IPS DF 6.9 (cell line): ENCODE measurements around the gene TCF7L2.
A peak's percentile ranks its signal among the peaks of the same experiment; 100 is the strongest.

Source experiments
- DNase-seq: peaks from one replicate; pipeline ENCODE4 v3.0.0-alpha.2; 2013; ENCODE audit warnings: low read depth, low spot score
- H3K27ac ChIP-seq: one replicate; pipeline ENCODE4 v1.5.1; 2013; ENCODE audit warnings: low read length, control low read depth
- H3K27me3 ChIP-seq: 2 replicates; pipeline ENCODE4 v1.6.1; 2013; ENCODE audit warnings: mild to moderate bottlenecking, low read length; ENCODE audit not compliant: control insufficient read depth, insufficient read depth
- H3K36me3 ChIP-seq: 2 replicates; pipeline ENCODE4 v1.6.1; 2013; ENCODE audit warnings: low read length; ENCODE audit not compliant: control insufficient read depth, insufficient read depth
- H3K4me1 ChIP-seq: 2 replicates; pipeline ENCODE4 v1.6.1; 2013; ENCODE audit warnings: low read length; ENCODE audit not compliant: control insufficient read depth, insufficient read depth
- H3K4me3 ChIP-seq: 2 replicates; pipeline ENCODE4 v1.5.1; 2013; ENCODE audit warnings: mild to moderate bottlenecking, low read length
- H3K9me3 ChIP-seq: 2 replicates; pipeline ENCODE4 v1.6.1; 2013; ENCODE audit warnings: low read length, inconsistent platforms; ENCODE audit not compliant: control insufficient read depth, insufficient read depth
- WGBS: extraction: QIAGEN DNeasy Blood & Tissue Kit; methylation state at CpG from one replicate; pipeline ENCODE4 v1.1.7; 2013; ENCODE audit warnings: mixed read lengths, missing lambda C conversion rate; ENCODE audit not compliant: insufficient read length, insufficient coverage; 5-methylcytosine and 5-hydroxymethylcytosine counted together

The TCF7L2 gene

GRCh38 chr10:112949875-112950507 is at the start of gene TCF7L2:
Gene TCF7L2 (plus strand): TSS chr10:112950247. CDS start chr10:112950757, 510 bp downstream.
- no peaks in the 10 kb centered on the region for H3K27me3 ChIP-seq
- H3K27ac ChIP-seq = no peak within 1 kb of the TSS
- WGBS = no CpG with 5 or more reads among the region's 39 CpGs
- H3K9me3 ChIP-seq = no peaks in the 10 kb centered on the region
- DNase-seq = peak; percentile 93
- H3K4me1 ChIP-seq = peaks cover 2% of the 10 kb centered on the region; the same call in 1 of the 2 replicates
- 0 out of 2 replicates have a peak, but pooled peaks cover 5% of the 10 kb centered on the region for H3K36me3 ChIP-seq
- H3K4me3 ChIP-seq = peak within 1 kb of the TSS; percentile 97

GRCh38 chr10:112902730-112903129 is 47.3 kb upstream of the TCF7L2 start:
- H3K27me3 ChIP-seq = no peaks in the 10 kb centered on the region
- no peaks in the 10 kb centered on the region for H3K36me3 ChIP-seq
- no peaks in the 10 kb centered on the region for H3K9me3 ChIP-seq
- H3K27ac ChIP-seq = no peak overlapping the region
- no peak for DNase-seq
- no peak overlapping the region for H3K4me3 ChIP-seq
- no CpG with 5 or more reads among the region's 1 CpG for WGBS
- H3K4me1 ChIP-seq = peaks cover 7% of the 10 kb centered on the region

GRCh38 chr10:112904000-112904399 is 46.0 kb upstream of the TCF7L2 start:
- H3K27me3 ChIP-seq = no peaks in the 10 kb centered on the region
- H3K27ac ChIP-seq = no peak overlapping the region
- no peak overlapping the region for H3K4me3 ChIP-seq
- H3K9me3 ChIP-seq = no peaks in the 10 kb centered on the region
- no peaks in the 10 kb centered on the region for H3K36me3 ChIP-seq
- H3K4me1 ChIP-seq = peaks cover 3% of the 10 kb centered on the region; the same call in 1 of the 2 replicates
- WGBS = no CpG with 5 or more reads among the region's 2 CpGs
- DNase-seq = no peak

GRCh38 chr10:112906945-112907344 is 43.1 kb upstream of the TCF7L2 start:
- Histone ChIP-seq H3K27me3 (no peaks in the 10 kb centered on the region), H3K27ac (no peak overlapping the region), H3K4me3 (no peak overlapping the region), H3K36me3 (no peaks in the 10 kb centered on the region), H3K4me1 (no peaks in the 10 kb centered on the region; the same call in 1 of the 2 replicates), H3K9me3 (no peaks in the 10 kb centered on the region)
- no CpG with 5 or more reads among the region's 8 CpGs for WGBS
- DNase-seq = no peak

- H3K9me3 ChIP-seq = no peaks in the 10 kb centered on the region
- no peak overlapping the region for H3K4me3 ChIP-seq
- no CpG with 5 or more reads among the region's 6 CpGs for WGBS
- no peak for DNase-seq
- no peak overlapping the region for H3K27ac ChIP-seq
- no peaks in the 10 kb centered on the region; the same call in 1 of the 2 replicates for H3K4me1 ChIP-seq
- H3K36me3 ChIP-seq = no peaks in the 10 kb centered on the region
- no peaks in the 10 kb centered on the region for H3K27me3 ChIP-seq
Measured at GRCh38 chr10:112907893-112908292, 42.2 kb upstream of the TCF7L2 start.

- H3K27me3 ChIP-seq = peaks cover 18% of the 10 kb centered on the region; the same call in 1 of the 2 replicates
- DNase-seq = no peak
- no peak overlapping the region for H3K4me3 ChIP-seq
- no peaks in the 10 kb centered on the region for H3K9me3 ChIP-seq
- WGBS = no CpG with 5 or more reads among the region's 2 CpGs
- no peaks in the 10 kb centered on the region; the same call in none of the 2 replicates for H3K4me1 ChIP-seq
- no peak overlapping the region for H3K27ac ChIP-seq
- no peaks in the 10 kb centered on the region for H3K36me3 ChIP-seq
Measured at GRCh38 chr10:112911206-112911605, 38.8 kb upstream of the TCF7L2 start.

GRCh38 chr10:112912410-112912928 is 37.6 kb upstream of the TCF7L2 start:
- no peaks in the 10 kb centered on the region; the same call in 1 of the 2 replicates for H3K4me1 ChIP-seq
- no peaks in the 10 kb centered on the region for H3K36me3 ChIP-seq
- no peak overlapping the region for H3K4me3 ChIP-seq
- no peak for DNase-seq
- H3K27me3 ChIP-seq = peaks cover 24% of the 10 kb centered on the region
- WGBS = no CpG with 5 or more reads among the region's 15 CpGs
- no peaks in the 10 kb centered on the region for H3K9me3 ChIP-seq
- no peak overlapping the region for H3K27ac ChIP-seq

- no peaks in the 10 kb centered on the region for H3K9me3 ChIP-seq
- WGBS = no CpG with 5 or more reads among the region's 1 CpG
- no peak overlapping the region for H3K27ac ChIP-seq
- peaks cover 24% of the 10 kb centered on the region for H3K27me3 ChIP-seq
- peaks cover 1% of the 10 kb centered on the region; the same call in 1 of the 2 replicates for H3K4me1 ChIP-seq
- no peaks in the 10 kb centered on the region for H3K36me3 ChIP-seq
- no peak overlapping the region for H3K4me3 ChIP-seq
- DNase-seq = no peak
Measured at GRCh38 chr10:112913255-112913654, 36.8 kb upstream of the TCF7L2 start.

- no peaks in the 10 kb centered on the region for H3K36me3 ChIP-seq
- DNase-seq = no peak
- no peak overlapping the region for H3K27ac ChIP-seq
- no peak overlapping the region for H3K4me3 ChIP-seq
- H3K27me3 ChIP-seq = peaks cover 24% of the 10 kb centered on the region
- H3K4me1 ChIP-seq = peaks cover 1% of the 10 kb centered on the region; the same call in 1 of the 2 replicates
- WGBS = no CpG with 5 or more reads among the region's 9 CpGs
- H3K9me3 ChIP-seq = no peaks in the 10 kb centered on the region
Measured at GRCh38 chr10:112913661-112914287, 36.3 kb upstream of the TCF7L2 start.

GRCh38 chr10:112914288-112914952 is 35.6 kb upstream of the TCF7L2 start:
- peaks cover 1% of the 10 kb centered on the region; the same call in 1 of the 2 replicates for H3K4me1 ChIP-seq
- peaks cover 24% of the 10 kb centered on the region for H3K27me3 ChIP-seq
- H3K9me3 ChIP-seq = no peaks in the 10 kb centered on the region
- no peaks in the 10 kb centered on the region for H3K36me3 ChIP-seq
- DNase-seq = no peak
- no peak overlapping the region for H3K27ac ChIP-seq
- no CpG with 5 or more reads among the region's 7 CpGs for WGBS
- no peak overlapping the region for H3K4me3 ChIP-seq
